RWPE2 (cell line): ENCODE results near the gene SRGAP2C.
"Not testable (repeated sequence)": the region's sequence is repeated elsewhere in the genome, so short reads cannot be mapped to it uniquely, and the experiment has no call there.

ENCODE experiments used
- ATAC-seq: fragments of 200-7000 bp; cut with Tn5 transposase; 3 replicates; pipeline ENCODE4 v1.9.1; 2021; ENCODE audit warnings: low read depth
- DNase-seq: peaks from one replicate; pipeline ENCODE4 v3.0.0-alpha.2; 2020; ENCODE audit warnings: low spot score
- H3K27ac ChIP-seq: fragments of 450-650 bp; 2 replicates; pipeline ENCODE4 v1.5.1; 2017; ENCODE audit warnings: mild to moderate bottlenecking; ENCODE audit not compliant: poor library complexity, severe bottlenecking
- H3K27me3 ChIP-seq: fragments of 250-450 bp; sonication (Bioruptor Pico); 2 replicates; pipeline ENCODE4 v1.5.1; 2021; ENCODE audit warnings: mild to moderate bottlenecking, moderate library complexity; ENCODE audit not compliant: insufficient read depth, poor library complexity, severe bottlenecking
- H3K36me3 ChIP-seq: fragments of 250-450 bp; sonication (Bioruptor Pico); 2 replicates; pipeline ENCODE4 v1.5.1; 2020; ENCODE audit warnings: low read depth, mild to moderate bottlenecking, moderate library complexity
- H3K4me1 ChIP-seq: fragments of 250-450 bp; sonication (Bioruptor Pico); 2 replicates; pipeline ENCODE4 v1.5.1; 2021; ENCODE audit warnings: mild to moderate bottlenecking, moderate library complexity; ENCODE audit not compliant: insufficient read depth, poor library complexity, severe bottlenecking
- H3K4me3 ChIP-seq: fragments of 250-450 bp; sonication (Bioruptor Pico); 2 replicates; pipeline ENCODE4 v1.5.1; 2021; ENCODE audit warnings: mild to moderate bottlenecking, moderate library complexity; ENCODE audit not compliant: severe bottlenecking
- H3K9me3 ChIP-seq: fragments of 250-450 bp; sonication (Bioruptor Pico); 2 replicates; pipeline ENCODE4 v1.5.1; 2021; ENCODE audit warnings: mild to moderate bottlenecking, moderate library complexity; ENCODE audit not compliant: severe bottlenecking

SRGAP2C gene

GRCh38 chr1:121210778-121211177, 26.0 kb downstream of the SRGAP2C start:
- not testable (repeated sequence) for H3K27ac ChIP-seq, H3K4me3 ChIP-seq, H3K9me3 ChIP-seq, ATAC-seq, H3K4me1 ChIP-seq, H3K27me3 ChIP-seq, H3K36me3 ChIP-seq, DNase-seq

- not testable (repeated sequence) for H3K4me1 ChIP-seq, H3K4me3 ChIP-seq, H3K27me3 ChIP-seq, H3K27ac ChIP-seq, ATAC-seq, H3K9me3 ChIP-seq, DNase-seq, H3K36me3 ChIP-seq
Measured at GRCh38 chr1:121213491-121213890, 28.7 kb downstream of the SRGAP2C start.

GRCh38 chr1:121214544-121215156, 29.9 kb downstream of the SRGAP2C start:
- DNase-seq, H3K4me3 ChIP-seq, H3K4me1 ChIP-seq, H3K27me3 ChIP-seq, H3K36me3 ChIP-seq, H3K9me3 ChIP-seq, H3K27ac ChIP-seq: not testable (repeated sequence)
- peak; percentile 51 for ATAC-seq

- not testable (repeated sequence) for H3K4me3 ChIP-seq, H3K27ac ChIP-seq, H3K36me3 ChIP-seq, H3K4me1 ChIP-seq, H3K27me3 ChIP-seq, ATAC-seq, DNase-seq, H3K9me3 ChIP-seq
Measured at GRCh38 chr1:121215699-121216417, 31.1 kb downstream of the SRGAP2C start.

GRCh38 chr1:121216676-121217075, 31.9 kb downstream of the SRGAP2C start:
- not testable (repeated sequence) for H3K4me1 ChIP-seq, H3K36me3 ChIP-seq, H3K9me3 ChIP-seq, ATAC-seq, DNase-seq, H3K27me3 ChIP-seq, H3K27ac ChIP-seq, H3K4me3 ChIP-seq

- H3K27ac ChIP-seq, H3K27me3 ChIP-seq, ATAC-seq, H3K4me1 ChIP-seq, H3K36me3 ChIP-seq, DNase-seq, H3K9me3 ChIP-seq, H3K4me3 ChIP-seq: not testable (repeated sequence)
Measured at GRCh38 chr1:121221770-121222169, 37.0 kb downstream of the SRGAP2C start.

GRCh38 chr1:121224714-121225113, 39.9 kb downstream of the SRGAP2C start:
- not testable (repeated sequence) for H3K4me3 ChIP-seq, H3K27ac ChIP-seq, H3K9me3 ChIP-seq, ATAC-seq, DNase-seq, H3K27me3 ChIP-seq, H3K4me1 ChIP-seq, H3K36me3 ChIP-seq

- not testable (repeated sequence) for DNase-seq, H3K9me3 ChIP-seq, H3K36me3 ChIP-seq, H3K27ac ChIP-seq, H3K27me3 ChIP-seq, H3K4me1 ChIP-seq, H3K4me3 ChIP-seq
- peak; percentile 10; the same call in 1 of the 3 replicates for ATAC-seq
Measured at GRCh38 chr1:121226295-121226904, 41.6 kb downstream of the SRGAP2C start.

- H3K27me3 ChIP-seq, DNase-seq, H3K4me1 ChIP-seq, ATAC-seq, H3K36me3 ChIP-seq, H3K4me3 ChIP-seq, H3K9me3 ChIP-seq, H3K27ac ChIP-seq: not testable (repeated sequence)
Measured at GRCh38 chr1:121226925-121227324, 42.1 kb downstream of the SRGAP2C start.

GRCh38 chr1:121227544-121228330, 43.0 kb downstream of the SRGAP2C start:
- H3K4me3 ChIP-seq, ATAC-seq, H3K9me3 ChIP-seq, H3K27me3 ChIP-seq, DNase-seq, H3K27ac ChIP-seq, H3K36me3 ChIP-seq, H3K4me1 ChIP-seq: not testable (repeated sequence)

- H3K27ac ChIP-seq, H3K4me3 ChIP-seq, H3K9me3 ChIP-seq, H3K36me3 ChIP-seq, DNase-seq, ATAC-seq, H3K4me1 ChIP-seq, H3K27me3 ChIP-seq: not testable (repeated sequence)
Measured at GRCh38 chr1:121230636-121231035, 45.9 kb downstream of the SRGAP2C start.
